Parathyroid adenoma (tissue), 2 donors: ENCODE measurements around the gene DAB2IP.

Source experiments
- H2AFZ ChIP-seq: fragments of 300-600 bp; sonication (generic); one replicate; pipeline ENCODE4 v1.7.0; 2017; ENCODE audit warnings: antibody characterized with exemption, mild to moderate bottlenecking
- H3K27ac ChIP-seq: fragments of 300-600 bp; sonication (generic); one replicate; pipeline ENCODE4 v1.7.0; 2017
- H3K27me3 ChIP-seq: fragments of 300-600 bp; sonication (generic); one replicate; pipeline ENCODE4 v1.7.0; 2017; ENCODE audit warnings: low read length; ENCODE audit not compliant: control insufficient read depth, insufficient read depth
- H3K36me3 ChIP-seq: fragments of 300-600 bp; sonication (generic); one replicate; pipeline ENCODE4 v1.7.0; 2017; ENCODE audit warnings: low read length; ENCODE audit not compliant: control insufficient read depth, insufficient read depth
- H3K4me1 ChIP-seq: fragments of 300-600 bp; sonication (generic); one replicate; pipeline ENCODE4 v1.7.0; 2017; ENCODE audit warnings: control low read depth
- H3K4me2 ChIP-seq: fragments of 300-600 bp; sonication (generic); one replicate; pipeline ENCODE4 v1.7.0; 2017; ENCODE audit warnings: low read length
- H3K4me3 ChIP-seq: fragments of 300-600 bp; sonication (generic); one replicate; pipeline ENCODE4 v1.7.0; 2017; ENCODE audit warnings: low read depth, low read length
- H3K79me2 ChIP-seq: fragments of 300-600 bp; sonication (generic); one replicate; pipeline ENCODE4 v1.7.0; 2017; ENCODE audit warnings: control low read depth
- H3K9ac ChIP-seq: fragments of 300-600 bp; sonication (generic); one replicate; pipeline ENCODE4 v1.7.0; 2017; ENCODE audit warnings: mild to moderate bottlenecking
- H3K9me3 ChIP-seq: fragments of 300-600 bp; sonication (generic); one replicate; pipeline ENCODE4 v1.7.0; 2017; ENCODE audit warnings: low read length; ENCODE audit not compliant: control insufficient read depth
- CTCF ChIP-seq: fragments of 300-600 bp; sonication (generic); IDR thresholded peaks from one replicate; pipeline ENCODE4 v1.7.0; 2017; ENCODE audit warnings: antibody characterized with exemption, mild to moderate bottlenecking
- donor health status: primary hyperparathyroidism.

The DAB2IP gene

GRCh38 chr9:121682926-121683515 lies 31.6 kb downstream of the DAB2IP start:
- H3K4me3 ChIP-seq, result no peak overlapping the region

GRCh38 chr9:121683652-121684051 lies 32.2 kb downstream of the DAB2IP start:
- Histone ChIP-seq H3K4me2 (no peak overlapping the region), H3K4me3 (no peak overlapping the region), H3K27me3 (no peaks in the 10 kb centered on the region), H2AFZ (no peak overlapping the region), H3K27ac (no peak overlapping the region), H3K9me3 (no peaks in the 10 kb centered on the region), H3K4me1 (no peaks in the 10 kb centered on the region), H3K9ac (no peak overlapping the region), H3K36me3 (no peaks in the 10 kb centered on the region), H3K79me2 (no peaks in the 10 kb centered on the region)
- no peak for TF ChIP-seq CTCF

More at GRCh38 chr9:121682926-121683515, 31.6 kb downstream of the DAB2IP start:
- no peaks in the 10 kb centered on the region for H3K27me3 ChIP-seq
- no peaks in the 10 kb centered on the region for H3K79me2 ChIP-seq
- H3K36me3 ChIP-seq, result no peaks in the 10 kb centered on the region
- H2AFZ ChIP-seq, result no peak overlapping the region
- H3K9ac ChIP-seq, result no peak overlapping the region
- H3K27ac ChIP-seq, result no peak overlapping the region
- no peak for TF ChIP-seq CTCF
- no peaks in the 10 kb centered on the region for H3K4me1 ChIP-seq
- no peaks in the 10 kb centered on the region for H3K9me3 ChIP-seq
- H3K4me2 ChIP-seq, result no peak overlapping the region

GRCh38 chr9:121684381-121685145 lies 33.1 kb downstream of the DAB2IP start:
- TF ChIP-seq CTCF, result peak; percentile 45
- no peaks in the 10 kb centered on the region for H3K36me3 ChIP-seq
- no peaks in the 10 kb centered on the region for H3K27me3 ChIP-seq
- no peak overlapping the region for H3K27ac ChIP-seq
- no peaks in the 10 kb centered on the region for H3K4me1 ChIP-seq
- H3K4me3 ChIP-seq, result no peak overlapping the region
- no peaks in the 10 kb centered on the region for H3K79me2 ChIP-seq
- no peak overlapping the region for H3K9ac ChIP-seq
- H2AFZ ChIP-seq, result no peak overlapping the region
- no peak overlapping the region for H3K4me2 ChIP-seq
- no peaks in the 10 kb centered on the region for H3K9me3 ChIP-seq

GRCh38 chr9:121685146-121685794 lies 33.8 kb downstream of the DAB2IP start:
- no peak overlapping the region for H3K27ac ChIP-seq
- no peaks in the 10 kb centered on the region for H3K79me2 ChIP-seq
- H2AFZ ChIP-seq, result no peak overlapping the region
- H3K4me2 ChIP-seq, result no peak overlapping the region
- no peak overlapping the region for H3K4me3 ChIP-seq
- no peak for TF ChIP-seq CTCF
- H3K27me3 ChIP-seq, result no peaks in the 10 kb centered on the region
- H3K4me1 ChIP-seq, result no peaks in the 10 kb centered on the region
- H3K36me3 ChIP-seq, result no peaks in the 10 kb centered on the region
- H3K9ac ChIP-seq, result no peak overlapping the region
- no peaks in the 10 kb centered on the region for H3K9me3 ChIP-seq
